ENCODE results near the gene BLOC1S3. TPM values are rescaled to one million over a fixed set of nuclear protein-coding genes. Genes with fewer than 3 reads are reported as not detected.
"Not testable (repeated sequence)": the region's sequence is repeated elsewhere in the genome, so short reads cannot be mapped to it uniquely, and the experiment has no call there.

Gene BLOC1S3
- total RNA-seq, 4 donors from 2014 or later, result 9.1 to 15.4 (median 11.9) TPM

- 61 to 63% methylated on average over 18 of the region's 18 CpGs for WGBS, 2 donors
These were observed 40.5 kb downstream of the BLOC1S3 start for GRCh38 chr19:45218911-45219743.

GRCh38 chr19:45222724-45223123, 44.1 kb downstream of the BLOC1S3 start:
- WGBS, 2 donors, result 86 to 93% methylated on average over 6 of the region's 6 CpGs
- Histone ChIP-seq H3K27ac (no peak overlapping the region), H3K4me1 (no peaks in the 10 kb centered on the region), H3K9me3 (no peaks in the 10 kb centered on the region), H3K36me3 (no peaks in the 10 kb centered on the region), H3K27me3 (no peaks in the 10 kb centered on the region), H3K4me3 (replicated peaks in 1 of 3) (no peak overlapping the region)
- intact Hi-C loops (cut with DNase I), result no loop called here
- TF ChIP-seq CTCF (IDR thresholded peaks at IDR 0.05) (no peak), POLR2A (IDR thresholded peaks at IDR 0.05) (no peak)
- no peak for DNase-seq

More at GRCh38 chr19:45218911-45219743, 40.5 kb downstream of the BLOC1S3 start:
- H3K27ac ChIP-seq, result no peak overlapping the region
- TF ChIP-seq POLR2A (IDR thresholded peaks at IDR 0.05) (no peak), CTCF (IDR thresholded peaks at IDR 0.05) (no peak)
- no peak for DNase-seq
- H3K4me1 ChIP-seq, result peaks cover 7 to 13% of the 10 kb centered on the region in 2 donors
- peaks cover 10% of the 10 kb centered on the region for H3K27me3 ChIP-seq
- no peaks in the 10 kb centered on the region for H3K36me3 ChIP-seq
- no peak overlapping the region for H3K4me3 ChIP-seq (replicated peaks in 1 of 3)
- no peaks in the 10 kb centered on the region for H3K9me3 ChIP-seq
- intact Hi-C loops (cut with DNase I), result no loop called here

- Histone ChIP-seq H3K36me3 (no peaks in the 10 kb centered on the region), H3K27me3 (no peaks in the 10 kb centered on the region), H3K4me3 (replicated peaks in 1 of 3) (no peak overlapping the region), H3K4me1 (no peaks in the 10 kb centered on the region), H3K9me3 (no peaks in the 10 kb centered on the region), H3K27ac (no peak overlapping the region)
- intact Hi-C loops (cut with DNase I), result no loop called here
- no peak for DNase-seq
- 87 to 90% methylated on average over 5 of the region's 5 CpGs for WGBS, 2 donors
- TF ChIP-seq CTCF (IDR thresholded peaks at IDR 0.05) (no peak), POLR2A (IDR thresholded peaks at IDR 0.05) (no peak)
These were observed 45.3 kb downstream of the BLOC1S3 start for GRCh38 chr19:45223879-45224278.

GRCh38 chr19:45224645-45225044, 46.1 kb downstream of the BLOC1S3 start:
- intact Hi-C loops (cut with DNase I), result no loop called here
- no peak for DNase-seq
- TF ChIP-seq POLR2A (IDR thresholded peaks at IDR 0.05) (no peak), CTCF (IDR thresholded peaks at IDR 0.05) (no peak)
- Histone ChIP-seq H3K4me3 (replicated peaks in 1 of 3) (no peak overlapping the region), H3K36me3 (no peaks in the 10 kb centered on the region), H3K9me3 (no peaks in the 10 kb centered on the region), H3K4me1 (no peaks in the 10 kb centered on the region), H3K27ac (no peak overlapping the region), H3K27me3 (no peaks in the 10 kb centered on the region)
- WGBS, 2 donors, result 69 to 78% methylated on average over 1 to 5 of the region's 11 CpGs

GRCh38 chr19:45229056-45229455, 50.5 kb downstream of the BLOC1S3 start:
- H3K4me1 ChIP-seq, result not testable (repeated sequence)
- WGBS, 2 donors, result 87 to 90% methylated on average over 2 of the region's 2 CpGs

More at GRCh38 chr19:45229056-45229455, 50.5 kb downstream of the BLOC1S3 start:
- H3K36me3 ChIP-seq; H3K27me3 ChIP-seq; DNase-seq; H3K4me3 ChIP-seq (replicated peaks in 1 of 3); intact Hi-C loops (cut with DNase I); H3K9me3 ChIP-seq; H3K27ac ChIP-seq: not testable (repeated sequence)

Other genes with a start within 250 kb of the BLOC1S3 start
- not detected for gene APOC4, start 236.5 kb upstream of the BLOC1S3 start, total RNA-seq
- 1 to 10 TPM in 2 of 4 donors, not detected in 2; 1.6 to 3.3 TPM for gene APOC2, start 232.7 kb upstream of the BLOC1S3 start, total RNA-seq
- gene CLPTM1, start 223.4 kb upstream of the BLOC1S3 start, total RNA-seq, result 100 to 1,000 TPM in 2 of 4 donors, 10 to 100 TPM in 2; 65.4 to 117 (median 104) TPM
- gene RELB, start 177.3 kb upstream of the BLOC1S3 start, total RNA-seq, result 10 to 100 TPM in 2 of 4 donors, 1 to 10 TPM in 2; 6.7 to 11.3 (median 9.1) TPM
- gene CLASRP, start 139.7 kb upstream of the BLOC1S3 start, total RNA-seq, result 10 to 100 TPM; 48.2 to 96.8 (median 95.0) TPM
- gene ZNF296, start 102.3 kb upstream of the BLOC1S3 start, total RNA-seq, result 1 to 10 TPM in 1 of 4 donors, under 1 TPM in 2, not detected in 1; 0.34 to 2.1 (median 0.78) TPM
- gene GEMIN7, start 99.5 kb upstream of the BLOC1S3 start, total RNA-seq, result 10 to 100 TPM; 10.6 to 22.7 (median 19.1) TPM
- 10 to 100 TPM; 34.9 to 59.7 (median 42.9) TPM for gene PPP1R37, start 85.6 kb upstream of the BLOC1S3 start, total RNA-seq
- gene NKPD1, start 17.8 kb upstream of the BLOC1S3 start, total RNA-seq, result 1 to 10 TPM in 1 of 4 donors, under 1 TPM in 3; 0.44 to 1.3 (median 0.68) TPM
- gene TRAPPC6A, start 547 bp upstream of the BLOC1S3 start, total RNA-seq, result 10 to 100 TPM; 25.0 to 53.3 (median 38.8) TPM
- gene EXOC3L2, start 66.6 kb downstream of the BLOC1S3 start, total RNA-seq, result 10 to 100 TPM in 2 of 4 donors, 1 to 10 TPM in 2; 2.1 to 17.2 (median 11.4) TPM
- 10 to 100 TPM; 18.5 to 25.1 (median 22.1) TPM for gene MARK4, start 72.5 kb downstream of the BLOC1S3 start, total RNA-seq
- gene CKM, start 144.1 kb downstream of the BLOC1S3 start, total RNA-seq, result under 1 TPM in 1 of 4 donors, not detected in 3; 0.27 TPM
- 1 to 10 TPM in 1 of 4 donors, under 1 TPM in 3; 0.45 to 1.2 (median 0.83) TPM for gene KLC3, start 162.0 kb downstream of the BLOC1S3 start, total RNA-seq
- gene ERCC2, start 191.8 kb downstream of the BLOC1S3 start, total RNA-seq, result 10 to 100 TPM in 3 of 4 donors, 1 to 10 TPM in 1; 9.4 to 19.2 (median 15.9) TPM
- gene PPP1R13L, start 226.3 kb downstream of the BLOC1S3 start, total RNA-seq, result 10 to 100 TPM; 11.9 to 64.2 (median 35.8) TPM
- gene POLR1G, start 227.9 kb downstream of the BLOC1S3 start, total RNA-seq, result 1 to 10 TPM; 1.3 to 9.1 (median 4.2) TPM
- 100 to 1,000 TPM in 2 of 4 donors, 10 to 100 TPM in 2; 89.1 to 157 (median 113) TPM for gene ERCC1, start 245.1 kb downstream of the BLOC1S3 start, total RNA-seq

All from thyroid gland (tissue), 4 donors.